H9 (cell line): Measurements from ENCODE around the gene PRPF18. TPM values are rescaled to one million over a fixed set of nuclear protein-coding genes. Genes with fewer than 3 reads are reported as not detected.

Experiments
- DNase-seq: peaks from one replicate; pipeline ENCODE4 v3.0.0-alpha.2; 2017
- H2AFZ ChIP-seq: one replicate; pipeline ENCODE4 v1.6.1; 2013; ENCODE audit warnings: mild to moderate bottlenecking, low read length, control low read depth, moderate library complexity
- H2AK5ac ChIP-seq: 2 replicates; pipeline ENCODE4 v1.6.1; 2013; ENCODE audit warnings: low read length, control low read depth, mixed read lengths; ENCODE audit not compliant: insufficient read length
- H2BK120ac ChIP-seq: one replicate; pipeline ENCODE4 v1.6.1; 2013; ENCODE audit warnings: low read depth, mild to moderate bottlenecking, low read length, control low read depth, inconsistent platforms; ENCODE audit not compliant: poor library complexity, severe bottlenecking
- H2BK12ac ChIP-seq: 2 replicates; pipeline ENCODE4 v1.6.1; 2013; ENCODE audit warnings: low read length, control low read depth, mixed read lengths, low read depth; ENCODE audit not compliant: insufficient read length
- H2BK15ac ChIP-seq: 2 replicates; pipeline ENCODE4 v1.6.1; 2013; ENCODE audit warnings: low read depth, low read length, control low read depth
- H2BK20ac ChIP-seq: one replicate; pipeline ENCODE4 v1.6.1; 2013; ENCODE audit warnings: low read depth, mild to moderate bottlenecking, low read length, control low read depth, inconsistent platforms; ENCODE audit not compliant: poor library complexity, severe bottlenecking
- H2BK5ac ChIP-seq: 2 replicates; pipeline ENCODE4 v1.6.1; 2013; ENCODE audit warnings: low read length, control low read depth, mixed read lengths; ENCODE audit not compliant: insufficient read length
- H3K14ac ChIP-seq: 2 replicates; pipeline ENCODE4 v1.6.1; 2013; ENCODE audit warnings: low read length, control low read depth; ENCODE audit not compliant: insufficient read depth
- H3K18ac ChIP-seq: 2 replicates; pipeline ENCODE4 v1.6.1; 2013; ENCODE audit warnings: low read depth, mild to moderate bottlenecking, mixed read lengths, low read length, control low read depth; ENCODE audit not compliant: insufficient read length
- H3K23ac ChIP-seq: 2 replicates; pipeline ENCODE4 v1.6.1; 2013; ENCODE audit warnings: low read length, control low read depth, mixed read lengths, low read depth; ENCODE audit not compliant: insufficient read length
- H3K23me2 ChIP-seq: 2 replicates; pipeline ENCODE4 v1.6.1; 2013; ENCODE audit warnings: low read depth, mild to moderate bottlenecking, mixed read lengths, low read length, control low read depth; ENCODE audit not compliant: insufficient read length, poor library complexity, severe bottlenecking
- H3K27ac ChIP-seq: 2 replicates; pipeline ENCODE4 v1.5.1; 2013; ENCODE audit warnings: low read length, control low read depth, mixed read lengths, low read depth; ENCODE audit not compliant: insufficient read length
- H3K27me3 ChIP-seq: 2 replicates; pipeline ENCODE4 v1.6.1; 2013; ENCODE audit warnings: low read length, control low read depth, inconsistent platforms; ENCODE audit not compliant: insufficient read depth
- H3K4ac ChIP-seq: 2 replicates; pipeline ENCODE4 v1.6.1; 2013; ENCODE audit warnings: low read depth, mild to moderate bottlenecking, control low read depth, inconsistent platforms, low read length, moderate library complexity
- H3K4me1 ChIP-seq: 2 replicates; pipeline ENCODE4 v1.6.1; 2013; ENCODE audit warnings: low read length, control low read depth, inconsistent platforms; ENCODE audit not compliant: insufficient read depth
- H3K4me2 ChIP-seq: 2 replicates; pipeline ENCODE4 v1.6.1; 2013; ENCODE audit warnings: low read length, control low read depth, mixed read lengths; ENCODE audit not compliant: insufficient read length, insufficient read depth
- H3K56ac ChIP-seq: 2 replicates; pipeline ENCODE4 v1.6.1; 2013; ENCODE audit warnings: low read depth, mild to moderate bottlenecking, mixed read lengths, low read length, control low read depth; ENCODE audit not compliant: insufficient read length
- H3K79me1 ChIP-seq: 2 replicates; pipeline ENCODE4 v1.6.1; 2013; ENCODE audit warnings: low read depth, mild to moderate bottlenecking, moderate library complexity, low read length, control low read depth, inconsistent platforms; ENCODE audit not compliant: insufficient read depth, poor library complexity, severe bottlenecking
- H3K79me2 ChIP-seq: 2 replicates; pipeline ENCODE4 v1.6.1; 2013; ENCODE audit warnings: low read length, control low read depth, inconsistent platforms; ENCODE audit not compliant: insufficient read depth
- H3K9ac ChIP-seq: 2 replicates; pipeline ENCODE4 v1.6.1; 2013; ENCODE audit warnings: low read length, control low read depth, mixed read lengths; ENCODE audit not compliant: insufficient read length; ENCODE audit errors: extremely low read depth
- H3K9me3 ChIP-seq: one replicate; pipeline ENCODE4 v1.6.1; 2013; ENCODE audit warnings: low read depth, low read length, inconsistent platforms; ENCODE audit not compliant: control insufficient read depth
- H3T11ph ChIP-seq: one replicate; pipeline ENCODE4 v1.6.1; 2013; ENCODE audit warnings: mild to moderate bottlenecking, low read length, control low read depth, inconsistent platforms
- H4K20me1 ChIP-seq: one replicate; pipeline ENCODE4 v1.6.1; 2013; ENCODE audit not compliant: control insufficient read depth, insufficient read length, insufficient read depth
- H4K5ac ChIP-seq: 2 replicates; pipeline ENCODE4 v1.6.1; 2013; ENCODE audit warnings: low read depth, mild to moderate bottlenecking, mixed read lengths, low read length, control low read depth; ENCODE audit not compliant: insufficient read length
- H4K8ac ChIP-seq: replicated peaks from 2 replicates; pipeline ENCODE4 v1.6.1; 2013; ENCODE audit warnings: low read length, control low read depth, mixed read lengths, low read depth; ENCODE audit not compliant: insufficient read length
- H4K91ac ChIP-seq: 2 replicates; pipeline ENCODE4 v1.6.1; 2013; ENCODE audit warnings: low read depth, mild to moderate bottlenecking, moderate library complexity, mixed read lengths, low read length, control low read depth; ENCODE audit not compliant: insufficient read length
- H3K27ac Mint-ChIP-seq, 3 experiments: 2 replicates in 2 of 3; 3 replicates in 1 of 3; pipeline ENCODE4 v1.8.0; 2020 to 2021; ENCODE audit warnings: mixed read lengths in 3 of 3, mild to moderate bottlenecking in 1 of 3, moderate library complexity in 1 of 3
- H3K27me3 Mint-ChIP-seq: 2 replicates; pipeline ENCODE4 v1.8.0; 2021; ENCODE audit warnings: low read depth, mild to moderate bottlenecking, moderate library complexity, mixed read lengths
- H3K36me3 Mint-ChIP-seq, 3 experiments: 2 replicates in 2 of 3; 3 replicates in 1 of 3; pipeline ENCODE4 v1.8.0; 2020 to 2021; ENCODE audit warnings: low read depth in 3 of 3, mixed read lengths in 3 of 3; ENCODE audit not compliant: insufficient read depth in 1 of 3
- H3K4me1 Mint-ChIP-seq, 2 experiments: 2 replicates each; pipeline ENCODE4 v1.8.0; 2020; ENCODE audit warnings: mixed read lengths in 2 of 2
- H3K4me3 Mint-ChIP-seq, 2 experiments: 2 replicates in 1 of 2; 3 replicates in 1 of 2; pipeline ENCODE4 v1.8.0; 2020 to 2021; ENCODE audit warnings: mild to moderate bottlenecking in 2 of 2, mixed read lengths in 2 of 2, moderate library complexity in 1 of 2
- H3K9me3 Mint-ChIP-seq, 2 experiments: 2 replicates in 1 of 2; 3 replicates in 1 of 2; pipeline ENCODE4 v1.8.0; 2020; ENCODE audit warnings: mild to moderate bottlenecking in 2 of 2, mixed read lengths in 2 of 2, moderate library complexity in 1 of 2
- CTCF ChIP-seq: fragments of 200-600 bp; sonication (generic); conservative IDR thresholded peaks from 3 replicates; pipeline ENCODE4 v1.8.0; 2021; ENCODE audit warnings: antibody characterized with exemption, mild to moderate bottlenecking
- WGBS: extraction: QIAGEN DNeasy Blood & Tissue Kit; methylation state at CpG from one replicate; pipeline ENCODE4 v1.1.7; 2013; ENCODE audit warnings: missing lambda C conversion rate, low lambda C conversion rate, mixed read lengths; ENCODE audit not compliant: insufficient read length; ENCODE audit errors: extremely low coverage; 5-methylcytosine and 5-hydroxymethylcytosine counted together
- total RNA-seq: library from RNA; stranded (reverse); gene quantifications from 2 replicates; pipeline ENCODE4 v1.2.1, GENCODE V29; 2021

PRPF18 gene
- total RNA-seq, 1 experiment from 2014 or later = 17.1 TPM

DNA sequence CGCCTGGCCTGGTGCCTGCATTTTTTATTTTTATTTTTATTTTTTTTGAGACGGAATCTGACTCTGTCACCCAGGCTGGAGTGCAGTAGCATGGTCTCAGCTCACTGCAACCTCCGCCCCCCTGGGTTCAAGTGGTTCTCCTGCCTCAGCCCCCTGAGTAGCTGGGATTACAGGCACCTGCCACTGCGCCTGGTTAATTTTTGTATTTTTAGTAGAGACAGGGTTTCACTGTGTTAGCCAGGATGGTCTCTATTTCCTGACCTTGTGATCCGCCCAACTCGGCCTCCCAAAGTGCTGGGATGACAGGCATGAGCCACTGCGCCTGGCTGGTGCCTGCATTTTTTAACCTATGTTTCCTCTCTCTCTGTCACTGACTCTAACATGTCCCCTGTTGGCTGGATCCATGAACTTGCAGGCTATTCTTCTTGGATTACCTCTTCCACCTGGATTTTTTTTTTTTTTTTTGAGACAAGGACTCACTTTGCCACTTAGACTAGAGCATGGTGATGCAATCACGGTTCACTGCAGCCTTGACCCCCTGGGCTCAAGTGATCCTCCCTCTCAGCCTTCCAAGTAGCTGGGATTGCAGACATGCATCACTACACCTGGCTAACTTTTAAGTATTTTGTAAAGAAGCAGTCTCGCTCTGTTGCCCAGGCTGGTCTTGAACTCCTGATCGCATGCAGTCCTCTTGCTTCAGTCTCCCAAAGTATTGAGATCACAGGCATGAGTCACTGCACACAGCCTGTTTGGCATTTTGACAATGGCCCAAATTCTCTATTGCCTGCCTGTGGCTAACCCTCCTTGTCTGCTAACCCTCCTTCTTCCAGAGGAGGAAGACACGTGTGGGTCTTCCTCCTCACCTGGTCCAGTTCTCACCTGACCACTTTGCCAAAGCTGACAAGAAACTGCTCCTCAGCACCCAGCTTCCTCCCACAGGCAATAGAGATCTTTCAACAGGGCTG lies 23.0 kb upstream of the PRPF18 start:
- no peak for DNase-seq
- TF ChIP-seq CTCF = no peak
- Histone ChIP-seq H3K79me2 (no peaks in the 10 kb centered on the region), H3K9ac (no peak overlapping the region), H4K91ac (no peak overlapping the region), H2BK12ac (no peak overlapping the region), H3K23me2 (no peaks in the 10 kb centered on the region), H3K27me3 (no peaks in the 10 kb centered on the region), H2BK5ac (no peak overlapping the region), H4K5ac (no peak overlapping the region), H3K27ac (no peak overlapping the region), H3K14ac (no peak overlapping the region), H2BK15ac (no peak overlapping the region), H2AK5ac (no peak overlapping the region), H3T11ph (no peak overlapping the region), H3K18ac (no peak overlapping the region), H3K79me1 (no peaks in the 10 kb centered on the region), H4K8ac (no peak overlapping the region), H3K4ac (no peak overlapping the region), H3K4me2 (no peak overlapping the region), H3K9me3 (peaks cover 9% of the 10 kb centered on the region), H3K56ac (no peak overlapping the region), H3K4me1 (no peaks in the 10 kb centered on the region), H2AFZ (no peak overlapping the region), H2BK120ac (no peak overlapping the region), H2BK20ac (no peak overlapping the region), H3K23ac (no peak overlapping the region), H4K20me1 (no peaks in the 10 kb centered on the region)
- no CpG with 5 or more reads among the region's 11 CpGs for WGBS
- no peak overlapping the region for H3K4me3 Mint-ChIP-seq
- peaks cover 16% of the 10 kb centered on the region; the same call in 1 of the 2 replicates for H3K27me3 Mint-ChIP-seq
- H3K4me1 Mint-ChIP-seq = no peaks in the 10 kb centered on the region
- peaks cover 14 to 23% of the 10 kb centered on the region in 2 experiments; a peak in 4 of 5 replicates for H3K9me3 Mint-ChIP-seq
- H3K27ac Mint-ChIP-seq = no peak overlapping the region
- H3K36me3 Mint-ChIP-seq = peaks cover 3 to 10% (median 9%) of the 10 kb centered on the region in 3 experiments; a peak in 6 of 7 replicates
